Tibial nerve (tissue), 4 donors: Measurements from ENCODE around the gene TSC22D1. TPM values are rescaled to one million over a fixed set of nuclear protein-coding genes. Genes with fewer than 3 reads are reported as not detected.
A peak's percentile ranks its signal among the peaks of the same experiment; 100 is the strongest.

Experiments
- DNase-seq, 2 donors: peaks; one replicate each; pipeline ENCODE4 v3.0.0-alpha.2; 2019; ENCODE audit warnings: low spot score in 2 of 2
- H3K27ac ChIP-seq, 4 donors: fragments of 200-600 bp; sonication (generic) in 3 of 4; one replicate each; pipeline ENCODE4 v1.5.1; 2017 to 2019; ENCODE audit warnings: mild to moderate bottlenecking in 1 of 4
- H3K27me3 ChIP-seq, 2 donors: fragments of 200-600 bp; sonication (generic) in 1 of 2; one replicate each; pipeline versions ENCODE4 v1.5.1 to v1.6.0; 2017 to 2019
- H3K36me3 ChIP-seq, 3 donors: fragments of 200-600 bp; sonication (generic); one replicate each; pipeline ENCODE4 v1.5.1; 2018 to 2019
- H3K4me1 ChIP-seq, 4 donors: fragments of 200-600 bp; sonication (generic) in 3 of 4; one replicate each; pipeline ENCODE4 v1.5.1; 2017 to 2019
- H3K4me3 ChIP-seq, 4 donors: fragments of 200-600 bp; sonication (generic) in 3 of 4; one replicate each; pipeline ENCODE4 v1.5.1; 2017 to 2019; ENCODE audit warnings: mild to moderate bottlenecking in 1 of 4, moderate library complexity in 1 of 4
- H3K9me3 ChIP-seq, 4 donors: fragments of 200-600 bp; sonication (generic) in 3 of 4; one replicate each; pipeline ENCODE4 v1.5.1; 2017 to 2019
- CTCF ChIP-seq, 5 experiments: fragments of 200-600 bp in 3 of 5; fragments of 450-650 bp in 2 of 5; sonication (generic) in 3 of 5; IDR thresholded peaks; one replicate each; pipeline ENCODE4 v1.5.1; 2016 to 2019; ENCODE audit warnings: antibody characterized with exemption in 5 of 5, mild to moderate bottlenecking in 3 of 5, moderate library complexity in 2 of 5
- EP300 ChIP-seq, 2 donors: sonication (generic); formaldehyde crosslinking; IDR thresholded peaks; one replicate each; pipeline ENCODE4 v1.6.1; 2017; ENCODE audit warnings: antibody characterized with exemption in 2 of 2, mild to moderate bottlenecking in 1 of 2
- POLR2A ChIP-seq, 2 donors: fragments of 450-650 bp; IDR thresholded peaks; one replicate each; pipeline ENCODE4 v1.6.1; 2017; ENCODE audit warnings: antibody characterized with exemption in 2 of 2, mild to moderate bottlenecking in 2 of 2, moderate library complexity in 2 of 2
- WGBS, 2 donors: methylation state at CpG; one replicate each; pipeline ENCODE4 v1.1.5; 2018; 5-methylcytosine and 5-hydroxymethylcytosine counted together
- total RNA-seq, 4 donors: library from RNA; depleted of rRNA; stranded (reverse); fragments of >200 nt; gene quantifications; one replicate each; pipeline ENCODE4 v1.1.0, GENCODE V29; 2016

The TSC22D1 gene
- total RNA-seq, 4 donors from 2014 or later: 203 to 334 (median 213) TPM

DNA sequence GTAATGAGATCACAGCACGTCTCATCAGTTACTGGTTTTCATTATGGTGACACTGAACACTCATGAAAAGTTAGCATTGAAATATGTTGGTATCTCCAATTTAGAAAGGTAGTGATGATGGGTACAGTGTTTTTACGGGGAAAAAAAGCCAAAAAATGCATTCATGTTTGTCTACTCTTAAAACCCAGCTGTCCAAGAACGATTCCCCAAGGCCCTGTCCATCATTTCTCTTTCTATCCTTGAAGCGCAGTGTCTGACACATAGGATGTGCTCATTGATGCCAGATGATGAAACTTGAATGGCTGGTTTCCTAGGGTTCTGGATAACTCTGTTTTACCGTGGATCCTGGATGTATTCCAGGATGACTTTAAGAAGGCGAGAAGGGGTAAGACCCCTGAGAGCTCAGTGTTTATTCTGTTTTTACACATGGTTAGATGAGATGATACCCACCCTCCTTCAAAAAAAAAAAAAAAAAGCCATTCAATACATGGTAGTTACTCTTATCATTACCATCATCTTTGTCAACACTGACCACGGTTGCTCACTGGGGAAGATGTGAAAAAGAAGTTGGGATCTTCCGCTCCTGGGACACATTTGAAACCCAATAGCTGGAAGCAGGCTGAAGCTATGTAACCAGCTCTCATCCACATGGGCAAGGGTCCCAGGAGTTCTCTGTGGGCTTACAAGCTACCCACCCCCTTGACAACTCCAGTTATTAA lies 180.0 kb downstream of the TSC22D1 start:
- H3K36me3 ChIP-seq: no peaks in the 10 kb centered on the region
- peak overlapping the region in 2 of 4 donors; percentile 46 to 60 for H3K27ac ChIP-seq
- H3K27me3 ChIP-seq: no peaks in the 10 kb centered on the region
- TF ChIP-seq CTCF (IDR thresholded peaks at IDR 0.05) (no peak), POLR2A (IDR thresholded peaks at IDR 0.05) (no peak)
- no peak for DNase-seq
- no peak overlapping the region for H3K4me3 ChIP-seq
- peaks cover 0 to 15% (median 2%) of the 10 kb centered on the region in 4 donors for H3K4me1 ChIP-seq
- H3K9me3 ChIP-seq: no peaks in the 10 kb centered on the region
- WGBS, 2 donors: 80 to 85% methylated on average over 8 of the region's 8 CpGs

DNA sequence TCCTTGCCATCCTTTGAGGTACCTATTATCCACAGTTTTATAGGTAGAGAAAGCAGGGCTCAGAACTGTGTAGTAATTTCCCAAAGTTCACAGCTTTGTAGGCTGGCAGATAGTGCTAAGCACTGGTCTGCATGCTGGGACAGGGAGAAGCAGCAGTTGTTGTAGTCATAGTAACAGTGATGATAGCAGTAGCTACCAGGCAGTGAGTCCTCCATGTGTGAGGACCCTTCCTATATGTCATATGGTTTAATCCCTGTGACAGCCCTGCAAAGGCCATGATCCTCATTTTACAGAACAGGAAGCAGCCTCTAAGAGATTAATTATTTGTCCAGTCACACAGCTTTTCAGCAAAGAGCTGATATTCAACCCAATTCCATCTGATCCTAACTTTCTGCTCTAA lies 181.5 kb downstream of the TSC22D1 start:
- H3K27ac ChIP-seq: no peak overlapping the region
- H3K4me1 ChIP-seq: peaks cover 0 to 15% (median 2%) of the 10 kb centered on the region in 4 donors
- H3K4me3 ChIP-seq: no peak overlapping the region
- H3K36me3 ChIP-seq: peaks cover 0 to 7% (median 0%) of the 10 kb centered on the region in 3 donors
- no peaks in the 10 kb centered on the region for H3K27me3 ChIP-seq
- no peak for DNase-seq
- TF ChIP-seq CTCF (IDR thresholded peaks at IDR 0.05) (no peak), POLR2A (IDR thresholded peaks at IDR 0.05) (no peak), EP300 (IDR thresholded peaks at IDR 0.05) (no peak)
- no peaks in the 10 kb centered on the region for H3K9me3 ChIP-seq

- Histone ChIP-seq H3K27ac (no peak overlapping the region), H3K4me1 (peaks cover 0 to 15% (median 2%) of the 10 kb centered on the region in 4 donors), H3K9me3 (no peaks in the 10 kb centered on the region), H3K36me3 (peaks cover 0 to 7% (median 0%) of the 10 kb centered on the region in 3 donors), H3K27me3 (no peaks in the 10 kb centered on the region), H3K4me3 (no peak overlapping the region)
- TF ChIP-seq CTCF (IDR thresholded peaks at IDR 0.05): no peak
- TF ChIP-seq POLR2A (IDR thresholded peaks at IDR 0.05): no peak
- no peak for TF ChIP-seq EP300 (IDR thresholded peaks at IDR 0.05)
- WGBS, 2 donors: 54 to 56% methylated on average over 8 of the region's 8 CpGs
- no peak for DNase-seq
These were observed 182.7 kb downstream of the TSC22D1 start for GRCh38 chr13:44393391-44393790.

GRCh38 chr13:44389876-44390275 lies 186.3 kb downstream of the TSC22D1 start:
- Histone ChIP-seq H3K9me3 (no peaks in the 10 kb centered on the region), H3K27me3 (no peaks in the 10 kb centered on the region), H3K27ac (no peak overlapping the region), H3K36me3 (peaks cover 0 to 22% (median 0%) of the 10 kb centered on the region in 3 donors), H3K4me3 (no peak overlapping the region), H3K4me1 (peaks cover 0 to 4% (median 0%) of the 10 kb centered on the region in 4 donors)
- DNase-seq: no peak
- no peak for TF ChIP-seq POLR2A (IDR thresholded peaks at IDR 0.05)
- TF ChIP-seq CTCF (IDR thresholded peaks at IDR 0.05): no peak
- no peak for TF ChIP-seq EP300 (IDR thresholded peaks at IDR 0.05)
- WGBS, 2 donors: 50 to 68% methylated on average over 1 of the region's 1 CpG

DNA sequence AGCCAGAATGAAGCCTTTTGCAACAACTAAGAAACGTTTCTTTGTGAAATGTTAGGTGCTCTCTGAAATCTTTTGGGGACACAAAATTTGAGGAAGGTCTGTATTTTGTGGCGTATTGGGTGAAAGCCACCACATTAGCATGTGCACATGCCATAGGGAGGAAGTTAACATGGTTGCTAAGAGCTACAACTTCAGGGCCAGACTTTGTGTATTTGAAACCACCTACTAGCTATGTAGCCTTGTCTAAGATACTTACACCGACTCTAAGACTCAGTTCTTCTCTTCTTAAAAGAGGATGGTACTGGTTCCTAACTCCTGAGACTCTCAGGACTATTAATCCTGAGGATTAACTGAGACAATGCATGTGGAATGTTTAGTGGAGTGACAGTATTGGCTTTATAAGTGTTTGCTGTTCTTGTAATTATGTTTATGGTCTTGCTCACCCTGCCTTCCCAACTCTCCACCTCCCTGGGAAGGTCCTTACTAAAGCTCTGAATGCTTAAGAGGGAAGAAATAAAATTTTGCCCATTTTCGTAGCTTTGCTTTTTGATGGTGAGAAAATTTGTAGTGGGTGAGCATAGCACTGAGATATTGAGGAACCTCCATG lies 187.0 kb downstream of the TSC22D1 start:
- Histone ChIP-seq H3K27me3 (no peaks in the 10 kb centered on the region), H3K9me3 (no peaks in the 10 kb centered on the region), H3K4me3 (no peak overlapping the region), H3K4me1 (peaks cover 0 to 4% (median 0%) of the 10 kb centered on the region in 4 donors), H3K36me3 (peaks cover 0 to 24% (median 0%) of the 10 kb centered on the region in 3 donors), H3K27ac (no peak overlapping the region)
- no peak for TF ChIP-seq EP300 (IDR thresholded peaks at IDR 0.05)
- TF ChIP-seq CTCF (IDR thresholded peaks at IDR 0.05): no peak
- no peak for TF ChIP-seq POLR2A (IDR thresholded peaks at IDR 0.05)
- 74 to 81% methylated on average over 4 of the region's 4 CpGs for WGBS, 2 donors
- no peak for DNase-seq
